ENCODE data around the gene YKT6. TPM values are rescaled to one million over a fixed set of nuclear protein-coding genes. Genes with fewer than 3 reads are reported as not detected.

YKT6 gene
- total and polyA plus RNA-seq, 2 experiments from 2014 or later: 75.7 to 86.9 TPM

- Histone ChIP-seq H3K4me1 (ENCODE audit: insufficient read depth) (no peaks in the 10 kb centered on the region), H2AFZ (no peak overlapping the region), H4K20me1 (ENCODE audit: insufficient read depth, poor library complexity, severe bottlenecking) (no peaks in the 10 kb centered on the region), H3K36me3 (replicated peaks; ENCODE audit: insufficient read depth, low read depth) (no peaks in the 10 kb centered on the region), H3K27me3 (no peaks in the 10 kb centered on the region), H3K4me3 (no peak overlapping the region), H3K27ac (no peak overlapping the region), H3K9me2 (replicated peaks; ENCODE audit: insufficient read depth) (no peaks in the 10 kb centered on the region), H3K9me3 (ENCODE audit: low read depth) (no peaks in the 10 kb centered on the region), H3K4me2 (no peak overlapping the region), H3K79me2 (no peaks in the 10 kb centered on the region)
- WGBS (ENCODE audit: low lambda C conversion rate, missing lambda C conversion rate): 86% methylated on average over 11 of the region's 11 CpGs
- TF ChIP-seq CTCF (IDR thresholded peaks at IDR 0.05; ENCODE audit: poor library complexity): no peak
- TF ChIP-seq EZH2phosphoT487 (IDR thresholded peaks at IDR 0.05; ENCODE audit: low read depth, severe bottlenecking, unreplicated experiment): no peak
- TF ChIP-seq EZH2 (IDR thresholded peaks at IDR 0.05; ENCODE audit: borderline replicate concordance): no peak
- DNase-seq (ENCODE audit: low spot score): no peak
These were observed 21.3 kb downstream of the YKT6 start for GRCh38 chr7:44222074-44222473.

- Histone ChIP-seq H3K9me3 (ENCODE audit: low read depth) (no peaks in the 10 kb centered on the region), H4K20me1 (ENCODE audit: insufficient read depth, poor library complexity, severe bottlenecking) (no peaks in the 10 kb centered on the region), H3K4me2 (no peak overlapping the region), H3K36me3 (replicated peaks; ENCODE audit: insufficient read depth, low read depth) (no peaks in the 10 kb centered on the region), H3K79me2 (no peaks in the 10 kb centered on the region), H3K27ac (no peak overlapping the region), H3K4me3 (no peak overlapping the region), H3K9me2 (replicated peaks; ENCODE audit: insufficient read depth) (no peaks in the 10 kb centered on the region), H3K27me3 (no peaks in the 10 kb centered on the region), H3K4me1 (ENCODE audit: insufficient read depth) (no peaks in the 10 kb centered on the region), H2AFZ (no peak overlapping the region)
- TF ChIP-seq EZH2phosphoT487 (IDR thresholded peaks at IDR 0.05; ENCODE audit: low read depth, severe bottlenecking, unreplicated experiment) (no peak), CTCF (IDR thresholded peaks at IDR 0.05; ENCODE audit: poor library complexity) (no peak), EZH2 (IDR thresholded peaks at IDR 0.05; ENCODE audit: borderline replicate concordance) (no peak)
- WGBS (ENCODE audit: low lambda C conversion rate, missing lambda C conversion rate): 90% methylated on average over 11 of the region's 11 CpGs
- no peak for DNase-seq (ENCODE audit: low spot score)
These were observed 22.0 kb downstream of the YKT6 start for GRCh38 chr7:44222776-44223261.

GRCh38 chr7:44223362-44224079, 22.7 kb downstream of the YKT6 start:
- H2AFZ ChIP-seq: no peak overlapping the region
- no peaks in the 10 kb centered on the region for H3K9me2 ChIP-seq (replicated peaks; ENCODE audit: insufficient read depth)
- H3K4me2 ChIP-seq: no peak overlapping the region
- H3K9me3 ChIP-seq (ENCODE audit: low read depth): no peaks in the 10 kb centered on the region
- no peaks in the 10 kb centered on the region for H3K4me1 ChIP-seq (ENCODE audit: insufficient read depth)
- no peak overlapping the region for H3K27ac ChIP-seq
- no peaks in the 10 kb centered on the region for H4K20me1 ChIP-seq (ENCODE audit: insufficient read depth, poor library complexity, severe bottlenecking)
- no peaks in the 10 kb centered on the region for H3K79me2 ChIP-seq
- no peak for DNase-seq (ENCODE audit: low spot score)
- H3K4me3 ChIP-seq: no peak overlapping the region
- no peak for TF ChIP-seq CTCF (IDR thresholded peaks at IDR 0.05; ENCODE audit: poor library complexity)
- TF ChIP-seq EZH2phosphoT487 (IDR thresholded peaks at IDR 0.05; ENCODE audit: low read depth, severe bottlenecking, unreplicated experiment): no peak
- no peak for TF ChIP-seq EZH2 (IDR thresholded peaks at IDR 0.05; ENCODE audit: borderline replicate concordance)
- H3K27me3 ChIP-seq: no peaks in the 10 kb centered on the region
- 42% methylated on average over 3 of the region's 5 CpGs for WGBS (ENCODE audit: low lambda C conversion rate, missing lambda C conversion rate)
- no peaks in the 10 kb centered on the region for H3K36me3 ChIP-seq (replicated peaks; ENCODE audit: insufficient read depth, low read depth)
